ENCODE measurements around the gene OFD1.
A peak's percentile ranks its signal among the peaks of the same experiment; 100 is the strongest.

Gene OFD1

GRCh38 chrX:13694359-13694758, 40.2 kb upstream of the OFD1 start (continued):
- TF ChIP-seq ZNF585B (tag by site-specific recombination; IDR thresholded peaks at IDR 0.05) (no peak), HOXD13 (CRISPR knock-in tag; IDR thresholded peaks at IDR 0.05; ENCODE audit: borderline replicate concordance) (no peak), ZNF146 (tag by site-specific recombination; IDR thresholded peaks at IDR 0.05) (no peak), ZNF48 (tag by site-specific recombination; IDR thresholded peaks at IDR 0.05) (no peak), ZNF202 (tag by site-specific recombination; IDR thresholded peaks at IDR 0.05; ENCODE audit: borderline replicate concordance) (no peak), ZNF350 (tag by site-specific recombination; IDR thresholded peaks at IDR 0.05) (no peak), ZSCAN4 (tag by site-specific recombination; IDR thresholded peaks at IDR 0.05) (no peak), GLIS1 (tag by site-specific recombination; IDR thresholded peaks at IDR 0.05) (peak; percentile 74), ZFP3 (tag by site-specific recombination; IDR thresholded peaks at IDR 0.05; ENCODE audit: low read depth) (no peak), GLI4 (tag by site-specific recombination; IDR thresholded peaks at IDR 0.05) (no peak), IKZF3 (tag by site-specific recombination; IDR thresholded peaks at IDR 0.05) (0 out of 2 replicates have a peak, but pooled peaks have one; percentile 33), ZNF169 (tag by site-specific recombination; IDR thresholded peaks at IDR 0.05) (no peak), SETDB1 (IDR thresholded peaks at IDR 0.05; ENCODE audit: insufficient read length, low read length) (no peak), ZNF654 (tag by site-specific recombination; IDR thresholded peaks at IDR 0.05; ENCODE audit: low read depth) (no peak), ZBTB8A (tag by site-specific recombination; IDR thresholded peaks at IDR 0.05) (0 out of 2 replicates have a peak, but pooled peaks have one; percentile 17), ZNF133 (tag by site-specific recombination; IDR thresholded peaks at IDR 0.05) (no peak), ZNF548 (tag by site-specific recombination; IDR thresholded peaks at IDR 0.05) (no peak), ZNF18 (tag by site-specific recombination; IDR thresholded peaks at IDR 0.05) (no peak), ZBTB11 (tag by site-specific recombination; conservative IDR thresholded peaks at IDR 0.05; ENCODE audit: low read depth) (no peak; the same call in 1 of the 2 replicates), OSR2 (tag by site-specific recombination; IDR thresholded peaks at IDR 0.05) (0 out of 2 replicates have a peak, but pooled peaks have one; percentile 48), ZNF426 (tag by site-specific recombination; IDR thresholded peaks at IDR 0.05) (no peak), GLIS2 (tag by site-specific recombination; IDR thresholded peaks at IDR 0.05) (no peak), ZNF777 (tag by site-specific recombination; IDR thresholded peaks at IDR 0.05; ENCODE audit: borderline replicate concordance) (no peak), ZNF175 (tag by site-specific recombination; IDR thresholded peaks at IDR 0.05) (no peak), ZNF561 (tag by site-specific recombination; IDR thresholded peaks at IDR 0.05; ENCODE audit: borderline replicate concordance) (no peak), ZNF658 (tag by site-specific recombination; IDR thresholded peaks at IDR 0.05) (no peak), ZNF692 (tag by site-specific recombination; IDR thresholded peaks at IDR 0.05) (no peak)
- TF ChIP-seq, protein P1, sequence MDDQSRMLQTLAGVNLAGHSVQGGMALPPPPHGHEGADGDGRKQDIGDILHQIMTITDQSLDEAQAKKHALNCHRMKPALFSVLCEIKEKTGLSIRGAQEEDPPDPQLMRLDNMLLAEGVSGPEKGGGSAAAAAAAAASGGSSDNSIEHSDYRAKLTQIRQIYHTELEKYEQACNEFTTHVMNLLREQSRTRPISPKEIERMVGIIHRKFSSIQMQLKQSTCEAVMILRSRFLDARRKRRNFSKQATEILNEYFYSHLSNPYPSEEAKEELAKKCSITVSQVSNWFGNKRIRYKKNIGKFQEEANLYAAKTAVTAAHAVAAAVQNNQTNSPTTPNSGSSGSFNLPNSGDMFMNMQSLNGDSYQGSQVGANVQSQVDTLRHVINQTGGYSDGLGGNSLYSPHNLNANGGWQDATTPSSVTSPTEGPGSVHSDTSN (CRISPR knock-in tag; IDR thresholded peaks at IDR 0.05): no peak
- TF ChIP-seq, protein P2, sequence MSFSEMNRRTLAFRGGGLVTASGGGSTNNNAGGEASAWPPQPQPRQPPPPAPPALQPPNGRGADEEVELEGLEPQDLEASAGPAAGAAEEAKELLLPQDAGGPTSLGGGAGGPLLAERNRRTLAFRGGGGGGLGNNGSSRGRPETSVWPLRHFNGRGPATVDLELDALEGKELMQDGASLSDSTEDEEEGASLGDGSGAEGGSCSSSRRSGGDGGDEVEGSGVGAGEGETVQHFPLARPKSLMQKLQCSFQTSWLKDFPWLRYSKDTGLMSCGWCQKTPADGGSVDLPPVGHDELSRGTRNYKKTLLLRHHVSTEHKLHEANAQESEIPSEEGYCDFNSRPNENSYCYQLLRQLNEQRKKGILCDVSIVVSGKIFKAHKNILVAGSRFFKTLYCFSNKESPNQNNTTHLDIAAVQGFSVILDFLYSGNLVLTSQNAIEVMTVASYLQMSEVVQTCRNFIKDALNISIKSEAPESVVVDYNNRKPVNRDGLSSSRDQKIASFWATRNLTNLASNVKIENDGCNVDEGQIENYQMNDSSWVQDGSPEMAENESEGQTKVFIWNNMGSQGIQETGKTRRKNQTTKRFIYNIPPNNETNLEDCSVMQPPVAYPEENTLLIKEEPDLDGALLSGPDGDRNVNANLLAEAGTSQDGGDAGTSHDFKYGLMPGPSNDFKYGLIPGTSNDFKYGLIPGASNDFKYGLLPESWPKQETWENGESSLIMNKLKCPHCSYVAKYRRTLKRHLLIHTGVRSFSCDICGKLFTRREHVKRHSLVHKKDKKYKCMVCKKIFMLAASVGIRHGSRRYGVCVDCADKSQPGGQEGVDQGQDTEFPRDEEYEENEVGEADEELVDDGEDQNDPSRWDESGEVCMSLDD (tag by site-specific recombination; IDR thresholded peaks at IDR 0.05): 0 out of 2 replicates have a peak, but pooled peaks have one; percentile 25
